ENCODE data around the gene SOCS4. TPM values are rescaled to one million over a fixed set of nuclear protein-coding genes. Genes with fewer than 3 reads are reported as not detected.

The SOCS4 gene
- total RNA-seq, 2 donors from 2014 or later, result 28.0 to 32.0 TPM

DNA sequence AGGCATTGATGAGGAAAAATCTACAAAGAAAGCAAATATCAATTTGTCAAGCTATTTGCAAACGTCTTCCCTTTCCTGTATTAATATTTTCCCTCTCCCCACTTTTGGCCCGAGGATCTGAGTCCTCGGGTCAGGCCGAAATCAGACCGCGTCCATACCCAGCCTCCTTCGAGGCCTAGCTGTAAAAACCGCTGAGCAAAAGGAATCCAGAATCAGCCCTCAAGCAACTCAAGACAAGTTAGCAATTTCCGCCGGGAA lies 24.1 kb downstream of the SOCS4 start:
- Mint-ChIP-seq H3K27me3 (ENCODE audit: insufficient read depth) (peaks cover 4% of the 10 kb centered on the region), H3K4me1 (peaks cover 22% of the 10 kb centered on the region), H3K27ac (peak overlapping the region; percentile 99), H3K36me3 (ENCODE audit: low read depth) (peaks cover 24% of the 10 kb centered on the region), H3K9me3 (no peaks in the 10 kb centered on the region), H3K4me3 (peak overlapping the region; percentile 87)
- WGBS, 2 experiments (ENCODE audit: insufficient coverage in 1 of 2, insufficient read length in 1 of 2), result 3 to 6% methylated on average over 3 to 10 of the region's 10 CpGs
- Histone ChIP-seq H3K27ac (ENCODE audit: low read depth, low read length) (peak overlapping the region; percentile 67), H3K9ac (ENCODE audit: extremely low read depth, low read length, poor library complexity, severe bottlenecking) (peak overlapping the region; percentile 100), H3K4me1 (ENCODE audit: control insufficient read depth, insufficient read depth, low read length) (peaks cover 5% of the 10 kb centered on the region), H3K9me3 (ENCODE audit: control insufficient read depth, low read length) (peaks cover 2% of the 10 kb centered on the region), H3K36me3 (ENCODE audit: control insufficient read depth, insufficient read depth, low read length) (peaks cover 33% of the 10 kb centered on the region), H3K27me3 (ENCODE audit: control insufficient read depth, insufficient read depth, low read length, poor library complexity, severe bottlenecking) (no peaks in the 10 kb centered on the region), H3K4me3 (ENCODE audit: low read length) (peak overlapping the region; percentile 89)
- DNase-seq, result no peak
- TF ChIP-seq, protein P1, sequence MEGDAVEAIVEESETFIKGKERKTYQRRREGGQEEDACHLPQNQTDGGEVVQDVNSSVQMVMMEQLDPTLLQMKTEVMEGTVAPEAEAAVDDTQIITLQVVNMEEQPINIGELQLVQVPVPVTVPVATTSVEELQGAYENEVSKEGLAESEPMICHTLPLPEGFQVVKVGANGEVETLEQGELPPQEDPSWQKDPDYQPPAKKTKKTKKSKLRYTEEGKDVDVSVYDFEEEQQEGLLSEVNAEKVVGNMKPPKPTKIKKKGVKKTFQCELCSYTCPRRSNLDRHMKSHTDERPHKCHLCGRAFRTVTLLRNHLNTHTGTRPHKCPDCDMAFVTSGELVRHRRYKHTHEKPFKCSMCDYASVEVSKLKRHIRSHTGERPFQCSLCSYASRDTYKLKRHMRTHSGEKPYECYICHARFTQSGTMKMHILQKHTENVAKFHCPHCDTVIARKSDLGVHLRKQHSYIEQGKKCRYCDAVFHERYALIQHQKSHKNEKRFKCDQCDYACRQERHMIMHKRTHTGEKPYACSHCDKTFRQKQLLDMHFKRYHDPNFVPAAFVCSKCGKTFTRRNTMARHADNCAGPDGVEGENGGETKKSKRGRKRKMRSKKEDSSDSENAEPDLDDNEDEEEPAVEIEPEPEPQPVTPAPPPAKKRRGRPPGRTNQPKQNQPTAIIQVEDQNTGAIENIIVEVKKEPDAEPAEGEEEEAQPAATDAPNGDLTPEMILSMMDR (conservative IDR thresholded peaks at IDR 0.05), result no peak

DNA sequence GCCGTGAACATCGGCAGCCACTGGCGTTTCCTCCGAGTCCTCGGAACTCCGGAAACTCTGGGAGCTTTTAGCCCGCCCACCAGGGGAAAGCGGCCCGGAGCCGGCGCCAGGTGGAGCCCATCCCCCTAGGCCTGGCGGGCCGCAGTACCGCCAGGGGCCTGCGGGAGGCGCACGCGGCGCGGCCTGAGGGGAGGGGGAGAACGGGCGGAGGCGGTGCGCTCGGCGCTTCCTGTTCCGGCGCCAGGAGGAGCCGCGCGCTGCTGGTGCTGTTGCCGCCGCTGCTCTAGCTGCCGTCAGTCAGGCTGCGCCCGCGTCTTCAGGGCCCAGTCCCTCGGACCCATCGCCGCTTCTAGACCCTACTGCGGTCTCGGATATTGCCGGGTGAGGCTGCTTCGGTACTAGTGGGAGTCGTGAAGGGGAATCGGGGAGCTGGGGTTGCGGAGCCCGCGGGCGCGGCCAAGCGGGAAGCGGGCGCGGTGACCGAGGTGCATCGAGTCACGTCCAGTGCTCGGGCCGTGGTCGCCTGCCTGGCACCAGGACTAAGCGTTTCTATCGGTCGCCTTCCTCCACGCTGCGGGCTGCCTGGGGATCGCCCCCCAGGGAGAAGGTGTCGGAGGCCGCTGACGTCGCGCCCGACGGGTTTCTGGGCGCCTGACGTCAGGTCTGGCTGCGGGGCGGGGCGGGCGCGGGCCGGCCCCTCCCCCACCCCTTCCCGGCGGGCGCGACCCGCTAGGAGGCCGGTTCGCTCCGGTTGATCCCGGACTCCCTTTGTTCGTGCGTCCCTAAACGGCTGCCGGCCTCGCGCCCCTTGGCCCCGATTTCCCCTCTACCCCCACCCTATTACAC lies 24.6 kb downstream of the SOCS4 start, which contains the start of gene MAPK1IP1L:
Gene MAPK1IP1L, plus strand, starts transcription at position 225 of the 846 bp plus-strand sequence. CDS start 10,037 bp downstream, outside the sequence.
- 0 to 1% methylated on average over 21 to 93 of the region's 98 CpGs for WGBS, 2 experiments (ENCODE audit: insufficient coverage in 1 of 2, insufficient read length in 1 of 2)
- Histone ChIP-seq H3K4me3 (ENCODE audit: low read length) (peak within 1 kb of the TSS; percentile 89), H3K9ac (ENCODE audit: extremely low read depth, low read length, poor library complexity, severe bottlenecking) (peak within 1 kb of the TSS; percentile 100), H3K36me3 (ENCODE audit: control insufficient read depth, insufficient read depth, low read length) (peaks cover 37% of the 10 kb centered on the region), H3K4me1 (ENCODE audit: control insufficient read depth, insufficient read depth, low read length) (peaks cover 5% of the 10 kb centered on the region), H3K27ac (ENCODE audit: low read depth, low read length) (peak within 1 kb of the TSS; percentile 99), H3K27me3 (ENCODE audit: control insufficient read depth, insufficient read depth, low read length, poor library complexity, severe bottlenecking) (no peaks in the 10 kb centered on the region), H3K9me3 (ENCODE audit: control insufficient read depth, low read length) (peaks cover 5% of the 10 kb centered on the region)
- TF ChIP-seq, protein P1 (conservative IDR thresholded peaks at IDR 0.05), result peak; percentile 99
- H3K4me1 Mint-ChIP-seq, result peaks cover 22% of the 10 kb centered on the region
- peak within 1 kb of the TSS; percentile 87 for H3K4me3 Mint-ChIP-seq
- peak within 1 kb of the TSS; percentile 99 for H3K27ac Mint-ChIP-seq
- H3K27me3 Mint-ChIP-seq (ENCODE audit: insufficient read depth), result peaks cover 2% of the 10 kb centered on the region
- H3K9me3 Mint-ChIP-seq, result no peaks in the 10 kb centered on the region
- H3K36me3 Mint-ChIP-seq (ENCODE audit: low read depth), result peaks cover 26% of the 10 kb centered on the region
- peak; percentile 98 for DNase-seq

DNA sequence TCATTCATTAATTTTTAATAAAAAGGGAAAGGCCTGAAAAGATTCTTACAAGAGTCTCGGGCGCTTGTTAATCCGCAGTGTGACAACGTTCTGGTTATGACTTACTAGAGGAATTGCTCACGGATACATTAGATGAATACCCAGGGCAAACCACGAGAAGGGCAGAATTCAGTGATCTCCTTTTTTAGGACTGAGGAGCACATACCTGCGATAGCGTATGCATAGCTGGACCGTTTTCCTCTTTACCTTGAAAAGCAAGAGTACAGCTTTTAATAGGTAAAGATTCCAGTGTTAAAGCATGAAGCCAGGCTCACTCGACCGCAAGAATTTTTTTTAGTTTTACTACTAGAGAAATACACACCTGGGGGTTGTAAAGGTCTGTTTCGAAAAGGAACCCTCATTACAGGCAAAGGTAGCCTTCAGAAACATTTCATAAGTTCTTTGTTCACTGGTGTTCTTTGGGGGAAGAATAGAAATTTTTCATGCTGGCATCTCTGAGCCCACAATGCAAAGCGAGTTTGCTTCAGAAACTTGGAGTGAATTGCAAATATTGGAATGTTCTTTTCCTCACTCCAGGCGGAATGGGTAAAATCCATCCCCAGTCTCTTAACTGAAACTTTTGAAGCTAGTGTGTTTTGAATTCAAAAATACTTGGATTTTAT lies 25.4 kb downstream of the SOCS4 start:
- peaks cover 44% of the 10 kb centered on the region for H3K36me3 ChIP-seq (ENCODE audit: control insufficient read depth, insufficient read depth, low read length)
- peaks cover 5% of the 10 kb centered on the region for H3K9me3 ChIP-seq (ENCODE audit: control insufficient read depth, low read length)
- H3K9me3 Mint-ChIP-seq, result no peaks in the 10 kb centered on the region
- H3K4me3 Mint-ChIP-seq, result peak overlapping the region; percentile 87
- H3K27ac ChIP-seq (ENCODE audit: low read depth, low read length), result peak overlapping the region; percentile 99
- H3K27me3 ChIP-seq (ENCODE audit: control insufficient read depth, insufficient read depth, low read length, poor library complexity, severe bottlenecking), result no peaks in the 10 kb centered on the region
- no peak for DNase-seq
- H3K4me1 Mint-ChIP-seq, result peaks cover 22% of the 10 kb centered on the region
- H3K4me1 ChIP-seq (ENCODE audit: control insufficient read depth, insufficient read depth, low read length), result peaks cover 5% of the 10 kb centered on the region
- H3K4me3 ChIP-seq (ENCODE audit: low read length), result peak overlapping the region; percentile 89
- TF ChIP-seq, protein P1 (conservative IDR thresholded peaks at IDR 0.05), result no peak
- peak overlapping the region; percentile 100 for H3K9ac ChIP-seq (ENCODE audit: extremely low read depth, low read length, poor library complexity, severe bottlenecking)
- H3K27ac Mint-ChIP-seq, result peak overlapping the region; percentile 98
- H3K27me3 Mint-ChIP-seq (ENCODE audit: insufficient read depth), result peaks cover 2% of the 10 kb centered on the region
- H3K36me3 Mint-ChIP-seq (ENCODE audit: low read depth), result peaks cover 29% of the 10 kb centered on the region
- 2 to 5% methylated on average over 11 to 14 of the region's 14 CpGs for WGBS, 2 experiments (ENCODE audit: insufficient coverage in 1 of 2, insufficient read length in 1 of 2)
